Muscle of leg (tissue), 11 donors: ENCODE data around the gene CHCHD4. TPM values are rescaled to one million over a fixed set of nuclear protein-coding genes. Genes with fewer than 3 reads are reported as not detected.

Experiments
- DNase-seq: peaks from one replicate; pipeline ENCODE4 v3.0.0; 2013
- H3K27ac ChIP-seq: one replicate; pipeline ENCODE4 v1.5.1; 2013; ENCODE audit warnings: mild to moderate bottlenecking, low read length, control low read depth
- H3K27me3 ChIP-seq: one replicate; pipeline ENCODE4 v1.6.1; 2013; ENCODE audit warnings: low read length; ENCODE audit not compliant: control insufficient read depth, insufficient read depth
- H3K36me3 ChIP-seq: one replicate; pipeline ENCODE4 v1.6.1; 2013; ENCODE audit warnings: low read length; ENCODE audit not compliant: control insufficient read depth, insufficient read depth
- H3K4me1 ChIP-seq: one replicate; pipeline ENCODE4 v1.6.1; 2013; ENCODE audit warnings: low read length; ENCODE audit not compliant: control insufficient read depth, insufficient read depth
- H3K4me3 ChIP-seq: one replicate; pipeline ENCODE4 v1.5.1; 2013; ENCODE audit warnings: low read length, control low read depth
- H3K9me3 ChIP-seq: replicated peaks from 2 replicates; pipeline ENCODE4 v1.6.1; 2013; ENCODE audit warnings: low read depth, low read length; ENCODE audit not compliant: control insufficient read depth
- WGBS: methylation state at CpG from one replicate; pipeline ENCODE4 v1.1.5; 2013; ENCODE audit warnings: missing lambda C conversion rate; ENCODE audit not compliant: insufficient coverage; 5-methylcytosine and 5-hydroxymethylcytosine counted together
- polyA plus RNA-seq, 8 donors: library from polyadenylated mRNA; unstranded; fragments of 120-200 nt; gene quantifications; one replicate each; pipeline versions ENCODE4 v1.2.1 to v1.2.3, GENCODE V29; 2013; ENCODE audit warnings: inconsistent platforms in 1 of 8, low replicate concordance in 1 of 8; ENCODE audit not compliant: insufficient read length in 8 of 8, insufficient read depth in 1 of 8
- total RNA-seq: library from RNA; stranded (reverse); fragments of 120-200 nt; gene quantifications from one replicate; pipeline ENCODE4 v1.2.4, GENCODE V29; 2013

Gene CHCHD4
- total and polyA plus RNA-seq, 9 donors = 12.1 to 15.3 (median 13.0) TPM

GRCh38 chr3:14159426-14159825 is 34.8 kb upstream of the CHCHD4 start:
- peaks cover 13% of the 10 kb centered on the region for H3K9me3 ChIP-seq
- peaks cover 68% of the 10 kb centered on the region for H3K36me3 ChIP-seq
- WGBS = 93% methylated on average over 2 of the region's 8 CpGs

GRCh38 chr3:14158370-14158769 is 33.7 kb upstream of the CHCHD4 start:
- Histone ChIP-seq H3K9me3 (peaks cover 13% of the 10 kb centered on the region), H3K27ac (no peak overlapping the region), H3K4me1 (no peaks in the 10 kb centered on the region), H3K36me3 (peaks cover 64% of the 10 kb centered on the region), H3K4me3 (no peak overlapping the region), H3K27me3 (no peaks in the 10 kb centered on the region)
- 94% methylated on average over 14 of the region's 14 CpGs for WGBS
- DNase-seq = no peak

More at GRCh38 chr3:14159426-14159825, 34.8 kb upstream of the CHCHD4 start:
- Histone ChIP-seq H3K27me3 (no peaks in the 10 kb centered on the region), H3K4me1 (no peaks in the 10 kb centered on the region), H3K27ac (no peak overlapping the region), H3K4me3 (no peak overlapping the region)
- DNase-seq = no peak

- Histone ChIP-seq H3K27me3 (no peaks in the 10 kb centered on the region), H3K36me3 (peaks cover 66% of the 10 kb centered on the region), H3K4me1 (no peaks in the 10 kb centered on the region), H3K9me3 (peaks cover 13% of the 10 kb centered on the region), H3K27ac (no peak overlapping the region), H3K4me3 (no peak overlapping the region)
- no peak for DNase-seq
- 97% methylated on average over 9 of the region's 9 CpGs for WGBS
Measured at GRCh38 chr3:14157951-14158350, 33.3 kb upstream of the CHCHD4 start.

GRCh38 chr3:14156843-14157561 is 32.3 kb upstream of the CHCHD4 start:
- DNase-seq = no peak
- WGBS = 93% methylated on average over 6 of the region's 13 CpGs
- no peaks in the 10 kb centered on the region for H3K4me1 ChIP-seq
- H3K4me3 ChIP-seq = no peak overlapping the region
- H3K27me3 ChIP-seq = no peaks in the 10 kb centered on the region
- peaks cover 9% of the 10 kb centered on the region for H3K9me3 ChIP-seq
- peaks cover 69% of the 10 kb centered on the region for H3K36me3 ChIP-seq
- no peak overlapping the region for H3K27ac ChIP-seq

- Histone ChIP-seq H3K36me3 (peaks cover 72% of the 10 kb centered on the region), H3K4me3 (no peak overlapping the region), H3K27me3 (no peaks in the 10 kb centered on the region), H3K9me3 (peaks cover 4% of the 10 kb centered on the region), H3K4me1 (no peaks in the 10 kb centered on the region), H3K27ac (no peak overlapping the region)
- WGBS = 97% methylated on average over 7 of the region's 7 CpGs
- DNase-seq = no peak
Measured at GRCh38 chr3:14156201-14156600, 31.5 kb upstream of the CHCHD4 start.

GRCh38 chr3:14154895-14155440 is 30.3 kb upstream of the CHCHD4 start:
- DNase-seq = no peak
- 81% methylated on average over 6 of the region's 7 CpGs for WGBS
- H3K9me3 ChIP-seq = no peaks in the 10 kb centered on the region
- no peaks in the 10 kb centered on the region for H3K27me3 ChIP-seq
- no peak overlapping the region for H3K4me3 ChIP-seq
- H3K36me3 ChIP-seq = peaks cover 70% of the 10 kb centered on the region
- no peaks in the 10 kb centered on the region for H3K4me1 ChIP-seq
- no peak overlapping the region for H3K27ac ChIP-seq

- H3K27me3 ChIP-seq = no peaks in the 10 kb centered on the region
- H3K4me1 ChIP-seq = no peaks in the 10 kb centered on the region
- DNase-seq = no peak
- no peak overlapping the region for H3K4me3 ChIP-seq
- no peaks in the 10 kb centered on the region for H3K9me3 ChIP-seq
- no peak overlapping the region for H3K27ac ChIP-seq
- H3K36me3 ChIP-seq = peaks cover 68% of the 10 kb centered on the region
- WGBS = 96% methylated on average over 4 of the region's 5 CpGs
Measured at GRCh38 chr3:14154276-14154675, 29.6 kb upstream of the CHCHD4 start.

GRCh38 chr3:14153663-14154062 is 29.0 kb upstream of the CHCHD4 start:
- Histone ChIP-seq H3K27ac (no peak overlapping the region), H3K4me3 (no peak overlapping the region), H3K9me3 (no peaks in the 10 kb centered on the region), H3K36me3 (peaks cover 64% of the 10 kb centered on the region), H3K27me3 (no peaks in the 10 kb centered on the region), H3K4me1 (no peaks in the 10 kb centered on the region)
- DNase-seq = no peak
- WGBS = 90% methylated on average over 3 of the region's 6 CpGs

- H3K27me3 ChIP-seq = no peaks in the 10 kb centered on the region
- H3K4me1 ChIP-seq = no peaks in the 10 kb centered on the region
- no peaks in the 10 kb centered on the region for H3K9me3 ChIP-seq
- no peak overlapping the region for H3K27ac ChIP-seq
- no peak overlapping the region for H3K4me3 ChIP-seq
- 76% methylated on average over 4 of the region's 4 CpGs for WGBS
- H3K36me3 ChIP-seq = peaks cover 64% of the 10 kb centered on the region
- no peak for DNase-seq
Measured at GRCh38 chr3:14152963-14153355, 28.3 kb upstream of the CHCHD4 start.

GRCh38 chr3:14152233-14152962 is 27.7 kb upstream of the CHCHD4 start:
- no peak for DNase-seq
- Histone ChIP-seq H3K27me3 (no peaks in the 10 kb centered on the region), H3K4me3 (no peak overlapping the region), H3K36me3 (peaks cover 64% of the 10 kb centered on the region), H3K27ac (no peak overlapping the region), H3K4me1 (no peaks in the 10 kb centered on the region), H3K9me3 (no peaks in the 10 kb centered on the region)
- 63% methylated on average over 6 of the region's 11 CpGs for WGBS
